Measurements from ENCODE around the gene LCOR. TPM values are rescaled to one million over a fixed set of nuclear protein-coding genes. Genes with fewer than 3 reads are reported as not detected.

LCOR gene
- total and polyA plus RNA-seq, 2 of the 4 experiments (the other 2 are of a cell fraction): 3.7 to 36.9 TPM

DNA sequence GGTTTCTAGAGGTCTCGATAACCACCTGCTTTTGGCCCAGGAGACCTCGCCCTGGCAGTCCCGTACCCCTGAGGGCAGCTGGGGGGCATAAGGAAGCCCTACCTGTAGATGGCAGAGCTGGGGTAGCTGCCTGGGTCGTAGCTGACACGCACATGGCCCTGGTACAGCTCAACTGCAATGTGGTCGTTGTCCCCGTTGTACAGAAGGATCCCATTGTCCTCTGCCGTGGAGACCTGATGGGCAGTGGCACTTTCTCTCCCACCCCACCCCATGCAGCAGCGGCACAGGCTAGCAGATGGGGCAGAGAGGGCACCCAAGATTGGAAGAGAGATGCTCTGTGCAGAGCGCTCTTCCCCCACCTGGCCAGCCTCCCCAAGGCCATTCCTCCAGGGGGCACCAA is 172.5 kb downstream of the LCOR start:
- H4K20me1 ChIP-seq (ENCODE audit: insufficient read depth, low read length): no peaks in the 10 kb centered on the region
- no peaks in the 10 kb centered on the region for H3K4me1 ChIP-seq (ENCODE audit: control insufficient read depth, insufficient read depth, low read length)
- DNase-seq (no peak), ATAC-seq (ENCODE audit: low read depth) (no peak)
- ChIA-PET CTCF (no interaction called here), POLR2A (ENCODE audit: unreplicated experiment) (no interaction called here)
- peaks cover 9% of the 10 kb centered on the region for H3K9me3 ChIP-seq (ENCODE audit: control insufficient read depth, insufficient read depth, low read length)
- H2BK120ac ChIP-seq (ENCODE audit: low read depth, low read length): no peak overlapping the region
- no peak overlapping the region for H2BK5ac ChIP-seq (ENCODE audit: low read depth, low read length, poor library complexity, severe bottlenecking)
- intact Hi-C loops (cut with micrococcal nuclease): no loop called here
- H3K4ac ChIP-seq (ENCODE audit: low read depth, low read length): no peak overlapping the region
- H3K4me2 ChIP-seq (ENCODE audit: low read depth, low read length): no peak overlapping the region
- no peak overlapping the region for H3K9ac ChIP-seq (ENCODE audit: low read depth, low read length)
- no peak overlapping the region for H2BK20ac ChIP-seq (ENCODE audit: low read depth, low read length)
- no peak overlapping the region for H4K8ac ChIP-seq (ENCODE audit: low read depth in 2 of 2, low read length in 2 of 2)
- no TSS peak for BruUV-seq (replicated peaks)
- no peak overlapping the region for H3K27ac ChIP-seq (ENCODE audit: insufficient read depth, low read length)
- H3K14ac ChIP-seq (replicated peaks; ENCODE audit: low read depth, low read length): no peak overlapping the region
- 83% methylated on average over 1 of the region's 10 CpGs; no CpG with 5 or more reads in 1 of the 2 experiments for WGBS, 2 experiments (ENCODE audit: extremely low coverage in 2 of 2, insufficient read length in 1 of 2)
- H4K91ac ChIP-seq (ENCODE audit: insufficient read depth, low read depth, low read length): no peak overlapping the region
- dilution Hi-C loops (cut with HindIII; ENCODE audit: low sequenced_read_pairs, unreplicated experiment): no loop called here
- no peak overlapping the region for H2AK9ac ChIP-seq (replicated peaks; ENCODE audit: low read depth, low read length, poor library complexity)
- in situ Hi-C loops (cut with MboI; ENCODE audit: low sequenced_read_pairs): no loop called here
- TF ChIP-seq RAD21 (IDR thresholded peaks at IDR 0.05; ENCODE audit: low read length) (no peak), CTCF (conservative IDR thresholded peaks at IDR 0.05; ENCODE audit: low read depth, low read length) (no peak), SMC3 (IDR thresholded peaks at IDR 0.05; ENCODE audit: low read depth, low read length) (no peak), POLR2A (IDR thresholded peaks at IDR 0.05; ENCODE audit: low read depth, low read length) (no peak), MXI1 (IDR thresholded peaks at IDR 0.05; ENCODE audit: borderline replicate concordance, low read depth, low read length) (no peak), RCOR1 (IDR thresholded peaks at IDR 0.05; ENCODE audit: insufficient replicate concordance, low read length) (no peak), CEBPB (IDR thresholded peaks at IDR 0.05; ENCODE audit: low read depth, low read length) (no peak), NFE2L2 (IDR thresholded peaks at IDR 0.05; ENCODE audit: low read depth, low read length) (no peak), FOS (IDR thresholded peaks at IDR 0.05; ENCODE audit: low read depth, low read length) (no peak), BHLHE40 (IDR thresholded peaks at IDR 0.05; ENCODE audit: low read depth, low read length) (no peak), RFX5 (IDR thresholded peaks at IDR 0.05; ENCODE audit: low read depth, low read length) (no peak), MAZ (IDR thresholded peaks at IDR 0.05; ENCODE audit: borderline replicate concordance, low read depth, low read length) (no peak), CHD1 (IDR thresholded peaks at IDR 0.05; ENCODE audit: low read depth, low read length) (no peak), MAFK (IDR thresholded peaks at IDR 0.05; ENCODE audit: low read depth, low read length) (no peak)
- TF ChIP-seq, protein P1, sequence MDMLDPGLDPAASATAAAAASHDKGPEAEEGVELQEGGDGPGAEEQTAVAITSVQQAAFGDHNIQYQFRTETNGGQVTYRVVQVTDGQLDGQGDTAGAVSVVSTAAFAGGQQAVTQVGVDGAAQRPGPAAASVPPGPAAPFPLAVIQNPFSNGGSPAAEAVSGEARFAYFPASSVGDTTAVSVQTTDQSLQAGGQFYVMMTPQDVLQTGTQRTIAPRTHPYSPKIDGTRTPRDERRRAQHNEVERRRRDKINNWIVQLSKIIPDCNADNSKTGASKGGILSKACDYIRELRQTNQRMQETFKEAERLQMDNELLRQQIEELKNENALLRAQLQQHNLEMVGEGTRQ (IDR thresholded peaks at IDR 0.05; ENCODE audit: low read depth, low read length): no peak
- TF ChIP-seq, protein P2, sequence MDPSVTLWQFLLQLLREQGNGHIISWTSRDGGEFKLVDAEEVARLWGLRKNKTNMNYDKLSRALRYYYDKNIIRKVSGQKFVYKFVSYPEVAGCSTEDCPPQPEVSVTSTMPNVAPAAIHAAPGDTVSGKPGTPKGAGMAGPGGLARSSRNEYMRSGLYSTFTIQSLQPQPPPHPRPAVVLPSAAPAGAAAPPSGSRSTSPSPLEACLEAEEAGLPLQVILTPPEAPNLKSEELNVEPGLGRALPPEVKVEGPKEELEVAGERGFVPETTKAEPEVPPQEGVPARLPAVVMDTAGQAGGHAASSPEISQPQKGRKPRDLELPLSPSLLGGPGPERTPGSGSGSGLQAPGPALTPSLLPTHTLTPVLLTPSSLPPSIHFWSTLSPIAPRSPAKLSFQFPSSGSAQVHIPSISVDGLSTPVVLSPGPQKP (IDR thresholded peaks at IDR 0.05; ENCODE audit: borderline replicate concordance, low read depth, low read length): no peak
- no peak overlapping the region for H3K4me3 ChIP-seq (ENCODE audit: insufficient read depth, low read depth, low read length)
- no peak overlapping the region; the same call in 1 of the 2 replicates for H2AK5ac ChIP-seq (ENCODE audit: low read depth, low read length)
- H3K18ac ChIP-seq (ENCODE audit: low read depth, low read length): no peak overlapping the region
- H2BK15ac ChIP-seq (ENCODE audit: low read depth, low read length): no peak overlapping the region
- H2AFZ ChIP-seq (replicated peaks; ENCODE audit: low read length, poor library complexity): no peak overlapping the region
- peaks cover 9% of the 10 kb centered on the region; the same call in 1 of the 2 replicates for H3K27me3 ChIP-seq (ENCODE audit: control insufficient read depth, insufficient read depth, low read length)
- no peak overlapping the region for H4K5ac ChIP-seq (ENCODE audit: low read depth, low read length)
- H3K9me1 ChIP-seq (ENCODE audit: insufficient read depth, low read length): no peaks in the 10 kb centered on the region
- no peak overlapping the region for H3K56ac ChIP-seq (ENCODE audit: extremely low read depth, insufficient read depth, low read length)
- H3K36me3 ChIP-seq (ENCODE audit: control insufficient read depth, insufficient read depth, low read length): no peaks in the 10 kb centered on the region
- H3K23ac ChIP-seq (ENCODE audit: low read depth, low read length): no peak overlapping the region
- no peaks in the 10 kb centered on the region for H3K79me1 ChIP-seq (ENCODE audit: low read depth in 1 of 2, low read length in 2 of 2)

Data from IMR-90 (cell line).